ENCODE measurements around the gene RSF1.
"Not testable (repeated sequence)": the region's sequence is repeated elsewhere in the genome, so short reads cannot be mapped to it uniquely, and the experiment has no call there.

RSF1 gene, protein sequence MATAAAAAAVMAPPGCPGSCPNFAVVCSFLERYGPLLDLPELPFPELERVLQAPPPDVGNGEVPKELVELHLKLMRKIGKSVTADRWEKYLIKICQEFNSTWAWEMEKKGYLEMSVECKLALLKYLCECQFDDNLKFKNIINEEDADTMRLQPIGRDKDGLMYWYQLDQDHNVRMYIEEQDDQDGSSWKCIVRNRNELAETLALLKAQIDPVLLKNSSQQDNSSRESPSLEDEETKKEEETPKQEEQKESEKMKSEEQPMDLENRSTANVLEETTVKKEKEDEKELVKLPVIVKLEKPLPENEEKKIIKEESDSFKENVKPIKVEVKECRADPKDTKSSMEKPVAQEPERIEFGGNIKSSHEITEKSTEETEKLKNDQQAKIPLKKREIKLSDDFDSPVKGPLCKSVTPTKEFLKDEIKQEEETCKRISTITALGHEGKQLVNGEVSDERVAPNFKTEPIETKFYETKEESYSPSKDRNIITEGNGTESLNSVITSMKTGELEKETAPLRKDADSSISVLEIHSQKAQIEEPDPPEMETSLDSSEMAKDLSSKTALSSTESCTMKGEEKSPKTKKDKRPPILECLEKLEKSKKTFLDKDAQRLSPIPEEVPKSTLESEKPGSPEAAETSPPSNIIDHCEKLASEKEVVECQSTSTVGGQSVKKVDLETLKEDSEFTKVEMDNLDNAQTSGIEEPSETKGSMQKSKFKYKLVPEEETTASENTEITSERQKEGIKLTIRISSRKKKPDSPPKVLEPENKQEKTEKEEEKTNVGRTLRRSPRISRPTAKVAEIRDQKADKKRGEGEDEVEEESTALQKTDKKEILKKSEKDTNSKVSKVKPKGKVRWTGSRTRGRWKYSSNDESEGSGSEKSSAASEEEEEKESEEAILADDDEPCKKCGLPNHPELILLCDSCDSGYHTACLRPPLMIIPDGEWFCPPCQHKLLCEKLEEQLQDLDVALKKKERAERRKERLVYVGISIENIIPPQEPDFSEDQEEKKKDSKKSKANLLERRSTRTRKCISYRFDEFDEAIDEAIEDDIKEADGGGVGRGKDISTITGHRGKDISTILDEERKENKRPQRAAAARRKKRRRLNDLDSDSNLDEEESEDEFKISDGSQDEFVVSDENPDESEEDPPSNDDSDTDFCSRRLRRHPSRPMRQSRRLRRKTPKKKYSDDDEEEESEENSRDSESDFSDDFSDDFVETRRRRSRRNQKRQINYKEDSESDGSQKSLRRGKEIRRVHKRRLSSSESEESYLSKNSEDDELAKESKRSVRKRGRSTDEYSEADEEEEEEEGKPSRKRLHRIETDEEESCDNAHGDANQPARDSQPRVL (N-terminal part only)

DNA sequence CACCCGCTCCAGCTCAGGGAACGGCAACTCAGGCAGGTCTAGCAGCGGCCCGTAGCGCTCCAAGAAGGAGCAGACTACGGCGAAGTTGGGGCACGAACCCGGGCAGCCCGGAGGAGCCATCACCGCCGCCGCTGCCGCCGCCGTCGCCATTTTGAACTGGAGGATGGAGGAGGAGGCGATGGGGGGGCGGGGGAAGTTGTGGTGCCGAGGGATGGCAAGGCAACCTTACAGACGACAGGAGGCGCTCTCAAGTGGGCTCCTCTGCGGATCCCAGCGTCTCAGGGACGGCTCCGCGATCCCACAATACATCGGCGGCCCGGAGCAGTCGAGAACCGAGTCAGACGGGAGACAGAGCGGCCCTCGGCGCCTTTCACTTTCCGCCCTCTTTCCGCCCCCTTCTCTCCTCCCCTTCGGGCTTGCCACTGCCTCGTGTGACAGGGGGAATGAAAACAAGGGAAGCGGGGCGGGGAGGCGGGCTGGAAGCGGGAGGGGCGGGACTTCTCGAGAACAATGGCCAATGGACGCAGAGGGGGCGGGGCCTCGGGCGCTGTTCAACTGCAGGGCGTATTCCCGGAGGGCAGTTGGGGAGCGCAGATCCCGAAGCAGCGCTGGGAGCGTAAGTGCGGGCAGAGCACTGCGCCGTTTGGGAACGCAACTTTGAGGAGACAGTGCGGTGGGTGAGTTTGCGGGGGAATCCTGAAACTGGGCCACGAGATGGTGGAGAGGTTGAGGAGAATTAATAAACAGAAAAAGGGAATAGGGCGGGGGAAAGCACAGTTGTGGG, at the start of gene RSF1, which contains the start of gene AAMDC:
RSF1 (minus strand) TSS at position 158 of the 784 bp plus-strand sequence; CDS start at position 150, 8 bp downstream.
AAMDC (plus strand) TSS at position 580 of the 784 bp plus-strand sequence. CDS start 21,353 bp downstream, outside the sequence.
- H3K9me3 ChIP-seq (ENCODE audit: control insufficient read depth in 2 of 2, low read length in 2 of 2): no peaks in the 10 kb centered on the region
- H3K9ac ChIP-seq (ENCODE audit: low read length in 2 of 2): peak within 1 kb of the TSS; percentile 84 to 93
- no peaks in the 10 kb centered on the region for H3K36me3 ChIP-seq (ENCODE audit: control insufficient read depth in 2 of 2, insufficient read depth in 2 of 2, low read length in 2 of 2)
- H3K27ac ChIP-seq (ENCODE audit: low read length): peak within 1 kb of the TSS; percentile 85
- H3K4me3 ChIP-seq (ENCODE audit: low read length in 2 of 2): peak within 1 kb of the TSS; percentile 84 to 96
- peaks cover 17% of the 10 kb centered on the region for H3K4me1 ChIP-seq (ENCODE audit: control insufficient read depth, insufficient read depth, low read length)
- no peaks in the 10 kb centered on the region for H3K27me3 ChIP-seq (ENCODE audit: control insufficient read depth in 1 of 2, insufficient read depth in 2 of 2, low read length in 2 of 2)

DNA sequence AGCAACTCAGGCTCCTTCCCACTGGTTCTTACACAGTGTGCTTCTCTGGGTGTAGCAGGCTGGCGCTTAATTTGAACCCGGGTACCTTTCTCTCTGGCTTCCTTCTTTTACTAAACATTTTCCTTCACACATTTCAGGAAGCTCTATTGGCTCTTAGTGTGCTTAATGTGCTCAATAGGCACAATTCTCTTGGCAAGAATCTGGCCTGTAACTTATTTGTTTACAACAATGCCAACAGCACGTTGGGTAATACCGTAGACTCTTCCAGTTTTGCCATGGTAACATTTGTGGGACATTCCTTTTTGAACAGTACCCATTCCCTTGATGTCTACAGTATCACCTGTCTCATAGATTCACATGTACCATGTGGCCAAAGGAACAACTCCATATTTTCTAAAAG, 48.2 kb upstream of the RSF1 start:
- Histone ChIP-seq H3K9ac (ENCODE audit: low read length in 2 of 2) (no peak overlapping the region), H3K36me3 (ENCODE audit: control insufficient read depth in 2 of 2, insufficient read depth in 2 of 2, low read length in 2 of 2) (peaks cover 12 to 17% of the 10 kb centered on the region in 2 donors), H3K27me3 (ENCODE audit: control insufficient read depth in 1 of 2, insufficient read depth in 2 of 2, low read length in 2 of 2) (no peaks in the 10 kb centered on the region)

DNA sequence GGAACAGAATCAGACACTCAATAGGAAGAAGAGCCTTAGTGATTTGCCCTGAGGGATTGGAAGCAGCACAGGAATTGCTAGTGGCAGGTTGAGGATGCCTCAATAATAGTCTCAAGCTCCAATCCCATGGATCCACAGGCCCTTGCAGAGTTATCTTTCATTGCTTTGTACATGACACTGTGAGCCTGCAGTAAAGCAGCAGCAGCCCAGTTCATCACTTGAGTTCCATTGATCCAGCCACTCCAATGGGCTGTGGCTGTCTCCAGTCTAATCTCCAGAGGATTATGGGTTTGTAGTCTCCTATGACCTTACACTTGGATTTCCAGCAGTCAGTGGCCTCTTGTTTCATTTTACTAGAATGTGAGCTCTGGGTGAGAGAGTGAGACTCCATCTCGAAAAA, 45.8 kb upstream of the RSF1 start:
- no peak overlapping the region for H3K27ac ChIP-seq (ENCODE audit: low read length)
- H3K4me3 ChIP-seq (ENCODE audit: low read length in 2 of 2): no peak overlapping the region
- no peaks in the 10 kb centered on the region for H3K9me3 ChIP-seq (ENCODE audit: control insufficient read depth in 2 of 2, low read length in 2 of 2)
- no peak overlapping the region for H3K9ac ChIP-seq (ENCODE audit: low read length in 2 of 2)
- no peaks in the 10 kb centered on the region for H3K4me1 ChIP-seq (ENCODE audit: control insufficient read depth, insufficient read depth, low read length)
- H3K36me3 ChIP-seq (ENCODE audit: control insufficient read depth in 2 of 2, insufficient read depth in 2 of 2, low read length in 2 of 2): peaks cover 4 to 6% of the 10 kb centered on the region in 2 donors
- H3K27me3 ChIP-seq (ENCODE audit: control insufficient read depth in 1 of 2, insufficient read depth in 2 of 2, low read length in 2 of 2): no peaks in the 10 kb centered on the region

More for the DNA sequence above, 48.2 kb upstream of the RSF1 start:
- Histone ChIP-seq H3K4me1 (ENCODE audit: control insufficient read depth, insufficient read depth, low read length) (no peaks in the 10 kb centered on the region), H3K4me3 (ENCODE audit: low read length in 2 of 2) (no peak overlapping the region), H3K9me3 (ENCODE audit: control insufficient read depth in 2 of 2, low read length in 2 of 2) (no peaks in the 10 kb centered on the region), H3K27ac (ENCODE audit: low read length) (no peak overlapping the region)

DNA sequence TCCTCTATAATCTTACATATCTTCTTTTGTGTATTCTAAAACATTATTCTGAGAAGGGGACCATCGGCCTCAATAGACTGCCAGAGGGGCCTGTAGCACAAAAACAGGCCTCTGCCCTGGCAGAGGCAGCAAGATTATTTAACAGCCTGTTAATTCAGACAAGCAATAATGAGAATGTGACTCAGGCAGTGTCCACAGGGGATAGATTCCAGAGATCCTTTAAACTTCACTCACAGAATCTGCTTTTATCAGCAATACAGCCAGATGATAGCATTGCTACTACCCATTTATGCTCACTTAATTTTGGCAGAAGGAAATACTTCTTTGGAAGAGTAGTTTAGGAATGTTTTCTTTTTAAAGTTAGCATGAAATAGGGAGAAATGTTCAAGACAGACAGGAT, 45.3 kb upstream of the RSF1 start:
- Histone ChIP-seq H3K27me3 (ENCODE audit: control insufficient read depth in 1 of 2, insufficient read depth in 2 of 2, low read length in 2 of 2) (no peaks in the 10 kb centered on the region), H3K4me1 (ENCODE audit: control insufficient read depth, insufficient read depth, low read length) (no peaks in the 10 kb centered on the region), H3K27ac (ENCODE audit: low read length) (peak overlapping the region; percentile 6), H3K4me3 (ENCODE audit: low read length in 2 of 2) (no peak overlapping the region), H3K9ac (ENCODE audit: low read length in 2 of 2) (no peak overlapping the region), H3K9me3 (ENCODE audit: control insufficient read depth in 2 of 2, low read length in 2 of 2) (no peaks in the 10 kb centered on the region), H3K36me3 (ENCODE audit: control insufficient read depth in 2 of 2, insufficient read depth in 2 of 2, low read length in 2 of 2) (peaks cover 3 to 6% of the 10 kb centered on the region in 2 donors)

DNA sequence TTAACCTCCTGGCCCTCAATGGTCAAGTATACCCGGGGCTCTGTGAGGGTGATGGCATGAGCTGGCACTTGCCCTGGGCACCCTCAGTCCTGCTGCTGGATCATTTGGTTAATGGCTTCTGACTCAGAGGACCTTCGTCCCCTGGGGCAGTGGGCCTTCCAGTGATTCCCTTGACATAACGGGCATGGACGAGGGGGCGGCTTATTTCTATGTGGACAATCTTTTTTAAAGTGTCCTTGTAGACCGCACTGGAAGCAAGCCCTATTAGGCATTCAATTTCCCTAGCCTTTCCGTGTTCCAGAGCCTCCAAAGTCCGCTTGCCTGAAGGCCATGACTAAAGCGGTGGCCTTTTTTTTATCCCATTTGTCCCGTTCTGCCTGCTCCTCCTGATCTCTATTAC, 40.9 kb upstream of the RSF1 start:
- not testable (repeated sequence) for H3K4me1 ChIP-seq (ENCODE audit: control insufficient read depth, insufficient read depth, low read length); H3K36me3 ChIP-seq (ENCODE audit: control insufficient read depth in 2 of 2, insufficient read depth in 2 of 2, low read length in 2 of 2); H3K27ac ChIP-seq (ENCODE audit: low read length); H3K9ac ChIP-seq (ENCODE audit: low read length in 2 of 2); H3K4me3 ChIP-seq (ENCODE audit: low read length in 2 of 2); H3K27me3 ChIP-seq (ENCODE audit: control insufficient read depth in 1 of 2, insufficient read depth in 2 of 2, low read length in 2 of 2); H3K9me3 ChIP-seq (ENCODE audit: control insufficient read depth in 2 of 2, low read length in 2 of 2)

DNA sequence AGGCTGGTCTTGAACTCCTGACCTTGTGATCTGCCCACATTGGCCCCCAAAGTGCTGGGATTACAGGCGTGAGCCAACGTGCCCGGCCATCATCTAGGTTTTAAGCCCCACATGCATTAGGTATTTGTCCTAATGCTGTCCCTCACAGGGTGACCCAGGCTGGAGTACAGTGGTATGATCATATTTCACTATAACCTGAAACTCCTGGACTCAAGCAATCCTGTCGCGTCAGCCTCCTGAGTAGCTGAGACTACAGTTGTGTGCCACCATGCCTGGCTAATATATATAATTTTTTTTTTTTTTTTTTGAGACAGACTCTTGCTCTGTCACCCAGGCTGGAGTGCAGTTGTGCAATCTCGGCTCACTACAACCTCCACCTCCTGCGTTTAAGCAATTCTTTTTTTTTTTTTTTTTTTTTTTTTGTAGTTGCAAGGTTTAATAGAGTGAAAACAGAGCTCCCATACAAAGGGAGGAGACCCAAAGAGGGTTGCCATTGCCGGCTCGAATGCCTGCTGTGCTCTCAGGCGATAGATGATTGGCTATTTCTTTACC, 37.5 kb upstream of the RSF1 start:
- not testable (repeated sequence) for H3K4me1 ChIP-seq (ENCODE audit: control insufficient read depth, insufficient read depth, low read length); H3K9ac ChIP-seq (ENCODE audit: low read length in 2 of 2); H3K4me3 ChIP-seq (ENCODE audit: low read length in 2 of 2); H3K27me3 ChIP-seq (ENCODE audit: control insufficient read depth in 1 of 2, insufficient read depth in 2 of 2, low read length in 2 of 2); H3K27ac ChIP-seq (ENCODE audit: low read length); H3K9me3 ChIP-seq (ENCODE audit: control insufficient read depth in 2 of 2, low read length in 2 of 2)
- peaks cover 15 to 16% of the 10 kb centered on the region in 2 donors for H3K36me3 ChIP-seq (ENCODE audit: control insufficient read depth in 2 of 2, insufficient read depth in 2 of 2, low read length in 2 of 2)

DNA sequence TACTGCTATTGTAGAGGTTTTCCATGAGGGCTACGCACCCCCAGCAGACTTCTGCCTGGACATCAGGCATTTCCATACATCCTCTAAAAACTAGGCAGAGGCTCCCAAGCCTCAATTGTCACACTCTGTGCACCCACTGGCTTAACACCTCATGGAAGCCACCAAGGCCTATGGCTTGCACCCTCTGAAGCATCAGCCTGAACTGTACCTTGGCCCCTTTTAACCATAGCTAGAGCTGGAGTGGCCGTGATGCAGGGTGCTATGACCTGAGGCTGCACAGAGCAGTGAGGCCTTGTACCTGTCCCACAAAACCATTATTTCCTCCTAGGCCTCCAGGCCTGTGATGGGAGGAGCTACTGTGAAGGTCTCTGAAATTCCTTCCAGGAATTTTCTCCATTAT, 34.3 kb upstream of the RSF1 start:
- no peaks in the 10 kb centered on the region for H3K4me1 ChIP-seq (ENCODE audit: control insufficient read depth, insufficient read depth, low read length)
- H3K9me3 ChIP-seq (ENCODE audit: control insufficient read depth in 2 of 2, low read length in 2 of 2): no peaks in the 10 kb centered on the region
- H3K27me3 ChIP-seq (ENCODE audit: control insufficient read depth in 1 of 2, insufficient read depth in 2 of 2, low read length in 2 of 2): no peaks in the 10 kb centered on the region
- no peak overlapping the region for H3K4me3 ChIP-seq (ENCODE audit: low read length in 2 of 2)
- no peak overlapping the region for H3K9ac ChIP-seq (ENCODE audit: low read length in 2 of 2)
- no peak overlapping the region for H3K27ac ChIP-seq (ENCODE audit: low read length)
- H3K36me3 ChIP-seq (ENCODE audit: control insufficient read depth in 2 of 2, insufficient read depth in 2 of 2, low read length in 2 of 2): peaks cover 16 to 17% of the 10 kb centered on the region in 2 donors

DNA sequence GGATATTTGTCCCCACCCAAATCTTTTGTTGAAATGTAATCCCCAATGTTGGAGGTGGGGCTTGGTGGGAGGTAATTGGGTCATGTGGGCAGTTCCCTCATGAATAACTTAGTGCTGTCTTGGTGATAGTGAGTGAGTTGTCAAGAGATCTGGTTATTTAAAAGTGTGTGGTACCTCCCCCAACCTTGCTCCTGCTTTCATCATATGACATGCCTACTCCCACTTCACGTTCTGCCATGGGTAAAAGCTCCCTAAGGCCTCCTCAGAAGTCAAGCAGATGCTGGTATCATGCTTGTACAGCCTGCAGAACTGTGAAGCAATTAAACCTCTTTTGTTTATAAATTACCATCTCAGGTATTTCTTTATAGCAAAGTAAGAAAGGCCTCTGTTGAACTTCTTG, 31.0 kb upstream of the RSF1 start:
- no peaks in the 10 kb centered on the region for H3K27me3 ChIP-seq (ENCODE audit: control insufficient read depth in 1 of 2, insufficient read depth in 2 of 2, low read length in 2 of 2)
- H3K4me3 ChIP-seq (ENCODE audit: low read length in 2 of 2): no peak overlapping the region
- no peak overlapping the region for H3K27ac ChIP-seq (ENCODE audit: low read length)
- no peaks in the 10 kb centered on the region for H3K4me1 ChIP-seq (ENCODE audit: control insufficient read depth, insufficient read depth, low read length)
- H3K9me3 ChIP-seq (ENCODE audit: control insufficient read depth in 2 of 2, low read length in 2 of 2): no peaks in the 10 kb centered on the region
- H3K9ac ChIP-seq (ENCODE audit: low read length in 2 of 2): no peak overlapping the region
- peaks cover 11 to 15% of the 10 kb centered on the region in 2 donors for H3K36me3 ChIP-seq (ENCODE audit: control insufficient read depth in 2 of 2, insufficient read depth in 2 of 2, low read length in 2 of 2)

DNA sequence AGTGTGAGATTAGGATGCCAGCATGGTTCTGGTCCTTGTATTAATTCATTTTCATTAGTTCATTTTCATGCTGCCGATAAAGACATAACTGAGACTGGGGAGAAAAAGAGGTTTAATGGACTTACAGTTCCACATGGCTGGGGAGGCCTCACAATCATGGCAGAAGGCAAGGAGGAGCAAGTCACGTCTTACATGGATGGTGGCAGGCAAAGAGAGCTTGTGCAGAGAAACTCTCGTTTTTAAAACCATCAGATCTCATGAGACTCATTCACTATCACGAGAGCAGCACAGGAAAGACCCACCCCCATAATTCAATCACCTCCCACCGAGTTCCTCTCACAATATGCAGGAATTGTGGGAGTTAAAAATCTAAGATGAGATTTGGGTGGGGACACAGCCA, 23.2 kb upstream of the RSF1 start:
- not testable (repeated sequence) for H3K4me1 ChIP-seq (ENCODE audit: control insufficient read depth, insufficient read depth, low read length); H3K27ac ChIP-seq (ENCODE audit: low read length); H3K9ac ChIP-seq (ENCODE audit: low read length in 2 of 2); H3K9me3 ChIP-seq (ENCODE audit: control insufficient read depth in 2 of 2, low read length in 2 of 2); H3K27me3 ChIP-seq (ENCODE audit: control insufficient read depth in 1 of 2, insufficient read depth in 2 of 2, low read length in 2 of 2); H3K4me3 ChIP-seq (ENCODE audit: low read length in 2 of 2)
- peaks cover 18 to 20% of the 10 kb centered on the region in 2 donors for H3K36me3 ChIP-seq (ENCODE audit: control insufficient read depth in 2 of 2, insufficient read depth in 2 of 2, low read length in 2 of 2)
